A673 (cell line): ENCODE measurements around the gene PBX1.

Experiments used
- EZH2 ChIP-seq: fragments of 200-600 bp; sonication (generic); IDR thresholded peaks from 2 replicates; pipeline ENCODE4 v1.6.1; 2017; ENCODE audit warnings: borderline replicate concordance, low read depth, mild to moderate bottlenecking, mixed read lengths, antibody characterized with exemption, low read length; ENCODE audit not compliant: poor library complexity, severe bottlenecking
- TF ChIP-seq, protein P1 (sequence below): fragments of 300-800, 200-600 bp; sonication (generic); conservative IDR thresholded peaks from 2 replicates; pipeline ENCODE4 v1.5.1; 2017; ENCODE audit warnings: low read depth, mild to moderate bottlenecking, antibody characterized with exemption, low read length, moderate library complexity, mixed read lengths

DNA sequence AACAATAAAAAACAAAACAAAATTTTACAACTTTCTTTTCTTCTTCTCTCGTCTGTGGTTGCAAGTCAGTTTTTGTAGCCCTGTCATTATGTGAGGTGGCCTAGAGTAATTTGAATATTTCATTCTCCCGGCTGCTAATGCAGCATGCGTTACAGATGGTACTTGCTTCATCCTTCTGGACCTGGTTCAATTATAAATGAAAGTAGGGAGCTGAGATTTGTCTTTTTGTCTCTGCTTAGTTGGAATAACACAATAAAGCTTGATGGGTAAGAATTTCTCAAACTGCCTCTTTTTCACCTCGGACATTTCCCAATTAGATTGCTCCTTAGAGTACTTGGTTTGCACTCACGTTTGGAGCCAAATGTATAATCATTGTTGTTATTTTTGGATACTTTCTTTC is 201.6 kb downstream of the PBX1 start:
- TF ChIP-seq, protein P1, sequence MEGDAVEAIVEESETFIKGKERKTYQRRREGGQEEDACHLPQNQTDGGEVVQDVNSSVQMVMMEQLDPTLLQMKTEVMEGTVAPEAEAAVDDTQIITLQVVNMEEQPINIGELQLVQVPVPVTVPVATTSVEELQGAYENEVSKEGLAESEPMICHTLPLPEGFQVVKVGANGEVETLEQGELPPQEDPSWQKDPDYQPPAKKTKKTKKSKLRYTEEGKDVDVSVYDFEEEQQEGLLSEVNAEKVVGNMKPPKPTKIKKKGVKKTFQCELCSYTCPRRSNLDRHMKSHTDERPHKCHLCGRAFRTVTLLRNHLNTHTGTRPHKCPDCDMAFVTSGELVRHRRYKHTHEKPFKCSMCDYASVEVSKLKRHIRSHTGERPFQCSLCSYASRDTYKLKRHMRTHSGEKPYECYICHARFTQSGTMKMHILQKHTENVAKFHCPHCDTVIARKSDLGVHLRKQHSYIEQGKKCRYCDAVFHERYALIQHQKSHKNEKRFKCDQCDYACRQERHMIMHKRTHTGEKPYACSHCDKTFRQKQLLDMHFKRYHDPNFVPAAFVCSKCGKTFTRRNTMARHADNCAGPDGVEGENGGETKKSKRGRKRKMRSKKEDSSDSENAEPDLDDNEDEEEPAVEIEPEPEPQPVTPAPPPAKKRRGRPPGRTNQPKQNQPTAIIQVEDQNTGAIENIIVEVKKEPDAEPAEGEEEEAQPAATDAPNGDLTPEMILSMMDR, result no peak
- no peak for TF ChIP-seq EZH2
